ENCODE data around the gene PCID2. TPM values are rescaled to one million over a fixed set of nuclear protein-coding genes. Genes with fewer than 3 reads are reported as not detected.

Gene PCID2
- total and polyA plus RNA-seq, 2 donors (not counting 1 experiment from before 2014, with no cell fraction given) = 52.2 to 61.1 TPM

DNA sequence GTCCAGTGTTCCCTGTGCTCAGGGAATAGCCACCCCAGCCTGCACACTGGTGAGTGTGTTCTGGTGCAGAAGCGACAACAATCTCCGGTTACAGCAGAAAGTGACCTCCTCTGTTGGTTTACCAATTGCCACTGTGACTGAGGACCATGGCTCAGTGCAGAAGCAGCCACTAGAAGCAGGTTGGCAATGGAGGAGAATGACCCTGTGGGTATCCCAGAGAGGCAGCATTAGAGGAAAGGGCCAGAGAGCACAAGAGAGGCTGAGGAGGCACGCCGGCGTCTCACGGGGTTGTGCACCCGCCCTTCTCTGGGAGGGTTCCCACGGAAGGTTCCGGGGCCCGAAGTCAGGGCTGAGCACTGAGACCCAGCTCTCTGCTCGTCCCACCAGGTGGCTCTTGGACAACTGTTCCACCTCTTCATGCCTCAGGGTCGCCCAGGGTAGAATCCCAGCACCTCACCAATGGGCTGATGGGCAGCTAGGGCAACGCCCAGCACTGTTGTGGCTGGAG, 36.0 kb downstream of the PCID2 start:
- intact Hi-C loops (cut with micrococcal nuclease) = no loop called here
- ATAC-seq (ENCODE audit: low read depth) = no peak
- Histone ChIP-seq H3K9me3 (ENCODE audit: control extremely low read depth in 1 of 3, control insufficient read depth in 2 of 3, insufficient read depth in 1 of 3, low read length in 2 of 3) (peaks cover 0 to 11% (median 0%) of the 10 kb centered on the region in 3 donors), H2AFZ (ENCODE audit: insufficient read depth, low read depth, low read length, poor library complexity, severe bottlenecking) (no peak overlapping the region), H3K9ac (ENCODE audit: low read length) (no peak overlapping the region), H3K4me2 (replicated peaks; ENCODE audit: low read depth, low read length, poor library complexity, severe bottlenecking) (no peak overlapping the region), H4K20me1 (ENCODE audit: control insufficient read depth, insufficient read depth, low read length, poor library complexity, severe bottlenecking) (no peaks in the 10 kb centered on the region), H3K27me3 (replicated peaks in 1 of 4; ENCODE audit: control extremely low read depth in 1 of 4, control insufficient read depth in 3 of 4, insufficient read depth in 4 of 4, low read length in 3 of 4) (no peaks in the 10 kb centered on the region), H3K4me1 (ENCODE audit: control insufficient read depth in 2 of 2, insufficient read depth in 2 of 2, low read length in 2 of 2) (peaks cover 0 to 5% of the 10 kb centered on the region in 2 donors), H3K27ac (ENCODE audit: low read length in 2 of 2) (no peak overlapping the region), H3K36me3 (replicated peaks in 1 of 2; ENCODE audit: control extremely low read depth in 1 of 2, control insufficient read depth in 1 of 2, extremely low read depth in 1 of 2, insufficient read depth in 2 of 2, low read length in 1 of 2) (peaks cover 0 to 25% of the 10 kb centered on the region in 2 experiments), H3K79me2 (ENCODE audit: control insufficient read depth, insufficient read depth, low read length) (no peaks in the 10 kb centered on the region), H3K4me3 (ENCODE audit: control extremely low read depth in 1 of 5, extremely low read depth in 1 of 5, insufficient read depth in 1 of 5, low read depth in 2 of 5, low read length in 4 of 5) (no peak overlapping the region)
- H3K4me1 Mint-ChIP-seq = peaks cover 10% of the 10 kb centered on the region
- TF ChIP-seq EZH2 (IDR thresholded peaks at IDR 0.05; ENCODE audit: borderline replicate concordance, insufficient read depth, low read depth, low read length, poor library complexity, severe bottlenecking) = no peak
- TF ChIP-seq, protein P1, sequence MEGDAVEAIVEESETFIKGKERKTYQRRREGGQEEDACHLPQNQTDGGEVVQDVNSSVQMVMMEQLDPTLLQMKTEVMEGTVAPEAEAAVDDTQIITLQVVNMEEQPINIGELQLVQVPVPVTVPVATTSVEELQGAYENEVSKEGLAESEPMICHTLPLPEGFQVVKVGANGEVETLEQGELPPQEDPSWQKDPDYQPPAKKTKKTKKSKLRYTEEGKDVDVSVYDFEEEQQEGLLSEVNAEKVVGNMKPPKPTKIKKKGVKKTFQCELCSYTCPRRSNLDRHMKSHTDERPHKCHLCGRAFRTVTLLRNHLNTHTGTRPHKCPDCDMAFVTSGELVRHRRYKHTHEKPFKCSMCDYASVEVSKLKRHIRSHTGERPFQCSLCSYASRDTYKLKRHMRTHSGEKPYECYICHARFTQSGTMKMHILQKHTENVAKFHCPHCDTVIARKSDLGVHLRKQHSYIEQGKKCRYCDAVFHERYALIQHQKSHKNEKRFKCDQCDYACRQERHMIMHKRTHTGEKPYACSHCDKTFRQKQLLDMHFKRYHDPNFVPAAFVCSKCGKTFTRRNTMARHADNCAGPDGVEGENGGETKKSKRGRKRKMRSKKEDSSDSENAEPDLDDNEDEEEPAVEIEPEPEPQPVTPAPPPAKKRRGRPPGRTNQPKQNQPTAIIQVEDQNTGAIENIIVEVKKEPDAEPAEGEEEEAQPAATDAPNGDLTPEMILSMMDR (IDR thresholded peaks at IDR 0.05) = no peak
- H3K4me3 Mint-ChIP-seq = no peak overlapping the region
- H3K9me3 Mint-ChIP-seq (ENCODE audit: insufficient read depth) = peaks cover 3% of the 10 kb centered on the region
- DNase-seq = no peak
- ChIA-PET POLR2A (no interaction called here), CTCF (no interaction called here)
- H3K27me3 Mint-ChIP-seq = no peaks in the 10 kb centered on the region
- WGBS (ENCODE audit: insufficient coverage) = 97% methylated on average over 11 of the region's 13 CpGs
- H3K27ac Mint-ChIP-seq = no peak overlapping the region

DNA sequence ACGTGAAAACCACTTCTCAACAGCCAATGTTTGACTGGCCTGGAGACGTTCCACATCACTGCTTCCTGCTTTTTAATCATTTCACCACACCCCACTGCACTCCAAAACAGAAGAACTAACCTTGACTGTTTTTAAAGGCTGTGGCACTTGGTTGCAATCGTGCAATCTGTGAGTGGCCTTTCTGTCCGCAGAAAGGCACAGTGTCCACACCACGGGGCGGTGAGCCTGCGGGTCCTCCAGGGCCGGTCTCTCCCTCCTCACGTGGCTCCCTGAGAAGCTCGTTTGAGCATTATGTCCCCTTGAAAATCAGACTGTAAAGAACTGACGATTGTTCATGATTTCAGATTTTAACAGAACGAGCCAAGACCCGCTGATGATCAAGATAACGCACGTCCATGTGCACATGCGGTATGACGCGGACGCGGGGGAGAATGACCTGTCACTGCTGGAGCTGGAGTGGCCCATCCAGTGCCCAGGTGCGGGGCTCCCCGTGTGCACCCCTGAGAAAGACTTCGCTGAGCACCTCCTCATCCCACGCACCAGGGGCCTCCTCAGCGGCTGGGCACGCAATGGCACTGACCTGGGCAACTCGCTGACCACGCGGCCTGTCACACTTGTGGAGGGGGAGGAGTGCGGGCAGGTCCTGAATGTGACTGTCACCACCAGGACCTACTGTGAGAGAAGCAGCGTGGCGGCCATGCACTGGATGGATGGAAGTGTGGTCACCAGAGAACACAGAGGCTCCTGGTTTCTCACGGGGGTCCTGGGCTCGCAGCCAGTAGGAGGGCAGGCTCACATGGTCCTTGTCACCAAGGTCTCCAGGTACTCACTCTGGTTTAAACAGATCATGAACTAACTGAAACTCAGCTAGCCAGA, 37.0 kb downstream of the PCID2 start:
- no peak for DNase-seq
- Histone ChIP-seq H3K79me2 (ENCODE audit: control insufficient read depth, insufficient read depth, low read length) (no peaks in the 10 kb centered on the region), H3K9ac (ENCODE audit: low read length) (no peak overlapping the region), H3K4me3 (ENCODE audit: control extremely low read depth in 1 of 5, extremely low read depth in 1 of 5, insufficient read depth in 1 of 5, low read depth in 2 of 5, low read length in 4 of 5) (no peak overlapping the region), H3K4me2 (replicated peaks; ENCODE audit: low read depth, low read length, poor library complexity, severe bottlenecking) (no peak overlapping the region), H3K27me3 (replicated peaks in 1 of 4; ENCODE audit: control extremely low read depth in 1 of 4, control insufficient read depth in 3 of 4, insufficient read depth in 4 of 4, low read length in 3 of 4) (no peaks in the 10 kb centered on the region), H4K20me1 (ENCODE audit: control insufficient read depth, insufficient read depth, low read length, poor library complexity, severe bottlenecking) (no peaks in the 10 kb centered on the region), H2AFZ (ENCODE audit: insufficient read depth, low read depth, low read length, poor library complexity, severe bottlenecking) (no peak overlapping the region), H3K9me3 (ENCODE audit: control extremely low read depth in 1 of 3, control insufficient read depth in 2 of 3, insufficient read depth in 1 of 3, low read length in 2 of 3) (peaks cover 0 to 7% (median 0%) of the 10 kb centered on the region in 3 donors), H3K27ac (ENCODE audit: low read length in 2 of 2) (no peak overlapping the region), H3K36me3 (replicated peaks in 1 of 2; ENCODE audit: control extremely low read depth in 1 of 2, control insufficient read depth in 1 of 2, extremely low read depth in 1 of 2, insufficient read depth in 2 of 2, low read length in 1 of 2) (peaks cover 0 to 22% of the 10 kb centered on the region in 2 experiments), H3K4me1 (ENCODE audit: control insufficient read depth in 2 of 2, insufficient read depth in 2 of 2, low read length in 2 of 2) (peaks cover 0 to 5% of the 10 kb centered on the region in 2 donors)
- no peak for ATAC-seq (ENCODE audit: low read depth)
- peaks cover 3% of the 10 kb centered on the region for H3K9me3 Mint-ChIP-seq (ENCODE audit: insufficient read depth)
- H3K4me3 Mint-ChIP-seq = no peak overlapping the region
- ChIA-PET CTCF (no interaction called here), POLR2A (no interaction called here)
- TF ChIP-seq, protein P1 (IDR thresholded peaks at IDR 0.05) = no peak
- TF ChIP-seq EZH2 (IDR thresholded peaks at IDR 0.05; ENCODE audit: borderline replicate concordance, insufficient read depth, low read depth, low read length, poor library complexity, severe bottlenecking) = no peak
- no peaks in the 10 kb centered on the region for H3K27me3 Mint-ChIP-seq
- no peak overlapping the region for H3K27ac Mint-ChIP-seq
- intact Hi-C loops (cut with micrococcal nuclease) = no loop called here
- H3K4me1 Mint-ChIP-seq = peaks cover 10% of the 10 kb centered on the region
- WGBS (ENCODE audit: insufficient coverage) = 91% methylated on average over 32 of the region's 34 CpGs
